GM18909 (cell line): Measurements from ENCODE around the gene FCRLB.
"Not testable (repeated sequence)": the region's sequence is repeated elsewhere in the genome, so short reads cannot be mapped to it uniquely, and the experiment has no call there.

Source experiments
- ATAC-seq: cut with Tn5 transposase; IDR thresholded peaks from one replicate; pipeline ENCODE4 v1.9.1; 2021; ENCODE audit warnings: mild to moderate bottlenecking; ENCODE audit not compliant: unreplicated experiment, poor library complexity

The FCRLB gene

DNA sequence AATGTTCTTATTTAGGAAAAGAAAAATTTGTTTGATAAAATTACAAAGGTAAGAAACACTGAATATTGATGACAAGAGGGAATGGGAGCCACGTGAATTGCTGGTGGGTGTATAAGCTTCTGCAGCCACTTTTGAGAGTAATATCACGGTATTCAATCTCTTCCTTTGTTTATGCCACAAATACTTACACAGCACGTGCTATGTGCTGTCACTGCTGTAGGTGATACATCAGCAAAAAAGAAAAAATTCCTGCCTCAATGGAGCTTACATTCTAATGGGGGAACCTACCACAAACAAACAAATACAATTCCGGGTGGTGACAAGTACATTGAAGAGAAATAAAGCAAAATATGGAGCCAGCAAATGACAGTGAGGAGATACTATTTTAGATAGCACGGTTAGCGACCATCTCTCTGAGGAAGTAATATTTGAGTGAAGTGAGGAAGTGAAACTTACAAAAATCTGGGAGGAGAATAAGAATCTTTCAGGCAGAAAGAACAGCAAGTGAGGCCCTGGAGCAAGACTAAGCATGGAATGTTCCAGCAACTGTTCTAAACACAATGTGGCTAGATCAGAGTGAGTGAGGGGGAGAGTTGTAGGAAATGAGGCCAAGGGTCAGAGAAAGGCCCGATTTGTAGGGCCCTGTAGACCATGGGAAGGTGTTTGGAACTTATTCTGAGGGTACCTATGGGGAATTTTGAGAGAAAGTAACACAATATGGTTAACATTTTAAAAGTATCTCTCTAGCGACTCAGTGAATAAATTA lies 2.6 kb upstream of the FCRLB start:
- ATAC-seq = no peak

- no peak for ATAC-seq
Observed at GRCh38 chr1:161719325-161719611, 2.1 kb upstream of the FCRLB start.

DNA sequence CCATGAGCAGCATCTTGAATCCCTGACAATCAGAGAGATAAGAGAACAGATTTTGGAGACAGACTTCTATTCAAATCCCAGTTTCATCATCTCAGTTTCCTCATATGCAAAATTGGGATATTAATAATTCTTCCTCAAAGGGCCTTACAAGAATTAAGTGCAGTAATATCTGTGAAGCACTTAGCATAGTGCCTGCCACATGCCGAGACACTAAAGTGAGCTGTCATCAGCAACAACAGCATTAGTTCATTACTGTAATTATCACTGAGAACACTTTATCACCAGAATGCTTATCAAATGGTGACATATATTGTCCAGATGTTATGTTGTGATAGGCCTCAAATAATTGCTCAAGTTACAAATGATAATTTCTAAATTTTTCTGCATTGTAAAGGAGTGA lies 922 bp upstream of the FCRLB start:
- ATAC-seq = no peak

GRCh38 chr1:161721738-161722343 lies 497 bp downstream of the FCRLB start:
- ATAC-seq = no peak

DNA sequence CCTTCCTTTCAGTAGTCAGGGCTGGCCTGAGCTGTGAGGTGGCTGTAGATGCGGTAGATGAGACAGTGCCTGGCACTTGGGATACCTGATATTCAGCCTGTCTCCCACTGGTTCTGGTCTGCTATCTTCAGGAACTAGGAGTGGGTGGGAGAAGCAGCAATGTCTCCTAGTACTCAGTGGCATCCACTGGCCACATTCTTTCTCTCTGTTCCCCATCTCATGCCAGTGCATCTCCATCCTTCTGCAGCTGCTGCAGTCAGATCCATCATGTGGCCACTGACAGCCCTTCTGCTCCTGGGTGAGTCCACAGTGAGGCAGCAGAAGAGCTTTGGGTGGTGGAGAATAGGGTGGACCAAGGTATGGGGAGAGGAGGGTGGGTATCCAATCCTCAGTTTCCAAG lies 1.1 kb downstream of the FCRLB start:
- no peak for ATAC-seq

GRCh38 chr1:161723459-161724141 lies 2.3 kb downstream of the FCRLB start:
- ATAC-seq = no peak

- not testable (repeated sequence) for ATAC-seq
Observed at GRCh38 chr1:161725258-161725907, 4.0 kb downstream of the FCRLB start.

GRCh38 chr1:161725908-161726472 lies 4.6 kb downstream of the FCRLB start:
- ATAC-seq = peak; percentile 24

GRCh38 chr1:161726473-161727255 lies 5.3 kb downstream of the FCRLB start:
- ATAC-seq = peak; percentile 59

- peak; percentile 25 for ATAC-seq
Observed at GRCh38 chr1:161727256-161727924, 6.0 kb downstream of the FCRLB start.

- no peak for ATAC-seq
Observed at GRCh38 chr1:161728376-161729226, 7.3 kb downstream of the FCRLB start.

DNA sequence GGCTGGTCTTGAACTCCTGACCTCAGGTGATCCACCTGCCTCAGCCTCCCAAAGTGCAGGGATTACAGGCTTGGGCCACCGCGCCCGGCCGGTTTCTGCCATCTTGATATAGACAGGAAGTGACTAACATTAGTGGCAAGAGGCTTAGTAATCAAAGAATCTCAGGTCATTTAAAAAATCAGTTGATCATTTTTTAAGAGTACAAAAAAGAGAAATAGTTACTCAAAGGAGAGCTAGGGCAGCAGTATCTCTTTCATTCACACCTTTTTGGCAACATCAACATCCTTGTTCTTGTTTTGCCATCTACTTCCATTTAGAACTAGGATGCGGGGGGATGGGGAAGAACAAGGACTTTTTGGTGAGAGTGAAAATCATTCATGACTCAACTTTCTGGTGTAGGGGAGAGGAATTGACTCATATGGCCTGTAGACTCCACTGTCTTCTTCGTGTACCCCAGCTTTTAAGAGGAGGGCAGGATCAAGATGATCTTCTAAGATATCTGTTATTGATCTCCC lies 8.8 kb downstream of the FCRLB start:
- ATAC-seq = no peak

- ATAC-seq = no peak
Observed at GRCh38 chr1:161731241-161731640, 9.9 kb downstream of the FCRLB start.

GRCh38 chr1:161731981-161732718 lies 10.8 kb downstream of the FCRLB start:
- ATAC-seq = no peak

GRCh38 chr1:161733526-161733925 lies 12.2 kb downstream of the FCRLB start:
- no peak for ATAC-seq

DNA sequence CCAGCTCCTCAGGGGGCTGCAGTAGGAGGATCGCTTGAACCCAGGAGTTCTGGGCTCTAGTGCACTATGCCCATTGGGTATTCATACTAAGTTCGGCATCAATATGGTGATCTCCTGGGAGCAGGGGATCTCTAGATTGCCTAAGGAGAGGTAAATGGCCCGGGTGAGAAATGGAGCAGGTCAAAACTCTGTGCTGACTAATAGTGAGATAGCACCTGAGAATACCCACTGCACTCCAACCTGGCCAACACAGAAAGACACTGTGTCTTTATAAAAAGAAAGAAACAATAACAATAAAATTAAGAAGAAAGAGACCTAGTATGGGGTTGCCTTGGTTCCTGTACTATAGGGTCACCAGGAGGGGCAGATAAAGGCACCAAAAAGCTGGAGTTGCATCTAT lies 14.5 kb downstream of the FCRLB start:
- ATAC-seq = no peak

DNA sequence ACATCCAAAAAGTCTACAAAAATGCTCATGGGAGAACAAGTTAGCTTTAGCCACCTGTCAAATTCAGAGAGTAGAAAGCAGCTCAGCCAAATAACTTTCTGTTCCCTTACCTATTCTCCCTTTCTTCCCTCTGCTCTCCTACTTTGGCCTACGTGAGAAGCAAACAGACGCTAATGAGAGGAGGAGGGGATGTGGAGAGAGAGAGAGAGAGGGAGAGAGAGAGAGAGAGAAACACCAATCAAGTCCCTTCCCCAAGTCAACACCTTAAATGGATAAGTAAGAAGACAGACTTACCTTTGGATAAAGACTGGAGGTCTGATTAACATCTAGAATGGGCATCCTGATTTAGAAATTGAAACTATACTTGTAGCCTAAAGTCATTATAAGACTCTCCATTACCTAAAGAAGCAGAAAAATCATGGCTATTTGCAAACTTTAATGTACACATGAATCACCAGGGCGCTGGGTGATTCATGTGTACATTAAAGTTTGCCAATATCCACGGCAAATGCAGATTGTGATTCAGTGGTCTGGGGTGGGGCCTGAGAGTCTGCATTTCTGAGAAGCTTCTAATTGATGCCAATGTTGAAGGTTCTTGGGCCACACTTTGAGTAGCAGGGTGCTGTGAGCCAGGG lies 15.1 kb downstream of the FCRLB start:
- ATAC-seq = no peak
